ENCODE measurements around the gene SHC3.

GRCh38 chr9:88966894-88967676, 211.5 kb downstream of the SHC3 start:
- TF ChIP-seq, protein P1, sequence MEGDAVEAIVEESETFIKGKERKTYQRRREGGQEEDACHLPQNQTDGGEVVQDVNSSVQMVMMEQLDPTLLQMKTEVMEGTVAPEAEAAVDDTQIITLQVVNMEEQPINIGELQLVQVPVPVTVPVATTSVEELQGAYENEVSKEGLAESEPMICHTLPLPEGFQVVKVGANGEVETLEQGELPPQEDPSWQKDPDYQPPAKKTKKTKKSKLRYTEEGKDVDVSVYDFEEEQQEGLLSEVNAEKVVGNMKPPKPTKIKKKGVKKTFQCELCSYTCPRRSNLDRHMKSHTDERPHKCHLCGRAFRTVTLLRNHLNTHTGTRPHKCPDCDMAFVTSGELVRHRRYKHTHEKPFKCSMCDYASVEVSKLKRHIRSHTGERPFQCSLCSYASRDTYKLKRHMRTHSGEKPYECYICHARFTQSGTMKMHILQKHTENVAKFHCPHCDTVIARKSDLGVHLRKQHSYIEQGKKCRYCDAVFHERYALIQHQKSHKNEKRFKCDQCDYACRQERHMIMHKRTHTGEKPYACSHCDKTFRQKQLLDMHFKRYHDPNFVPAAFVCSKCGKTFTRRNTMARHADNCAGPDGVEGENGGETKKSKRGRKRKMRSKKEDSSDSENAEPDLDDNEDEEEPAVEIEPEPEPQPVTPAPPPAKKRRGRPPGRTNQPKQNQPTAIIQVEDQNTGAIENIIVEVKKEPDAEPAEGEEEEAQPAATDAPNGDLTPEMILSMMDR (conservative IDR thresholded peaks at IDR 0.05 in 1 of 2, IDR thresholded peaks at IDR 0.05 in 1 of 2; ENCODE audit: low read depth in 1 of 2, low read length in 2 of 2): no peak
- no peak for TF ChIP-seq EZH2 (IDR thresholded peaks at IDR 0.05; ENCODE audit: low read length, missing control alignments)
